SU-DHL-6 (cell line): ENCODE results near the gene BASP1.
"Not testable (repeated sequence)": the region's sequence is repeated elsewhere in the genome, so short reads cannot be mapped to it uniquely, and the experiment has no call there.

Experiments
- H2AFZ ChIP-seq: fragments of 200-600 bp; sonication (generic); 2 replicates; pipeline ENCODE4 v1.6.1; 2014; ENCODE audit warnings: low read depth, mild to moderate bottlenecking, moderate library complexity, mixed read lengths, antibody characterized with exemption, low read length; ENCODE audit not compliant: severe bottlenecking
- H3F3A ChIP-seq: fragments of 200-600 bp; shearing (Covaris generic); 2 replicates; pipeline ENCODE4 v1.6.0; 2016; ENCODE audit warnings: antibody characterized with exemption, mild to moderate bottlenecking; ENCODE audit not compliant: insufficient read depth
- H3K27ac ChIP-seq: fragments of 200-600 bp; sonication (generic); 2 replicates; pipeline ENCODE4 v1.5.1; 2016; ENCODE audit warnings: low read depth, mild to moderate bottlenecking, low read length, moderate library complexity, mixed read lengths
- H3K27me3 ChIP-seq: fragments of 200-600 bp; sonication (generic), shearing (Covaris generic); 2 replicates; pipeline ENCODE4 v1.6.0; 2014; ENCODE audit warnings: mild to moderate bottlenecking, low read length
- H3K36me3 ChIP-seq: fragments of 200-600 bp; sonication (generic); 2 replicates; pipeline ENCODE4 v1.6.1; 2014; ENCODE audit warnings: mild to moderate bottlenecking, low read length, mixed read lengths
- H3K4me2 ChIP-seq: fragments of 300-600, 200-600 bp; shearing (Covaris generic), sonication (generic); 2 replicates; pipeline ENCODE4 v1.6.0; 2014; ENCODE audit warnings: low read length, low read depth, mild to moderate bottlenecking; ENCODE audit not compliant: poor library complexity, severe bottlenecking
- H3K4me3 ChIP-seq: fragments of 200-600 bp; sonication (generic); 2 replicates; pipeline ENCODE4 v1.5.1; 2014; ENCODE audit warnings: antibody characterized with exemption, low read length, mild to moderate bottlenecking, mixed read lengths; ENCODE audit not compliant: insufficient read depth, poor library complexity, severe bottlenecking
- H3K79me2 ChIP-seq: fragments of 200-600 bp; sonication (generic); 2 replicates; pipeline ENCODE4 v1.6.1; 2014; ENCODE audit warnings: mild to moderate bottlenecking, low read length, moderate library complexity; ENCODE audit not compliant: insufficient read depth
- H3K9ac ChIP-seq: fragments of 200-600 bp; sonication (generic); 2 replicates; pipeline ENCODE4 v1.7.0; 2014; ENCODE audit warnings: mild to moderate bottlenecking, low read length
- H3K9me2 ChIP-seq: fragments of 200-600 bp; sonication (generic); replicated peaks from 2 replicates; pipeline ENCODE4 v1.6.1; 2014; ENCODE audit warnings: low read length; ENCODE audit not compliant: insufficient read depth
- H3K9me3 ChIP-seq: fragments of 200-600 bp; sonication (generic); 2 replicates; pipeline ENCODE4 v1.6.1; 2014; ENCODE audit warnings: low read length, mixed read lengths; ENCODE audit not compliant: insufficient read depth
- H4K20me1 ChIP-seq: fragments of 200-600 bp; sonication (generic); 2 replicates; pipeline ENCODE4 v1.6.1; 2014; ENCODE audit warnings: low read depth, mild to moderate bottlenecking, antibody characterized with exemption, low read length, moderate library complexity, mixed read lengths
- EZH2phosphoT487 ChIP-seq: fragments of 200-600 bp; sonication (generic), shearing (Covaris generic); conservative IDR thresholded peaks from 2 replicates; pipeline ENCODE4 v1.6.1; 2018; ENCODE audit warnings: mild to moderate bottlenecking, antibody characterized with exemption, low read length, moderate library complexity, mixed read lengths
- TF ChIP-seq, protein P1 (sequence below): fragments of 200-600 bp; sonication (generic); IDR thresholded peaks from one replicate; pipeline ENCODE4 v1.5.1; 2017; ENCODE audit warnings: antibody characterized with exemption, mild to moderate bottlenecking, low read length, moderate library complexity; ENCODE audit not compliant: insufficient read depth, poor library complexity, severe bottlenecking

BASP1 gene

DNA sequence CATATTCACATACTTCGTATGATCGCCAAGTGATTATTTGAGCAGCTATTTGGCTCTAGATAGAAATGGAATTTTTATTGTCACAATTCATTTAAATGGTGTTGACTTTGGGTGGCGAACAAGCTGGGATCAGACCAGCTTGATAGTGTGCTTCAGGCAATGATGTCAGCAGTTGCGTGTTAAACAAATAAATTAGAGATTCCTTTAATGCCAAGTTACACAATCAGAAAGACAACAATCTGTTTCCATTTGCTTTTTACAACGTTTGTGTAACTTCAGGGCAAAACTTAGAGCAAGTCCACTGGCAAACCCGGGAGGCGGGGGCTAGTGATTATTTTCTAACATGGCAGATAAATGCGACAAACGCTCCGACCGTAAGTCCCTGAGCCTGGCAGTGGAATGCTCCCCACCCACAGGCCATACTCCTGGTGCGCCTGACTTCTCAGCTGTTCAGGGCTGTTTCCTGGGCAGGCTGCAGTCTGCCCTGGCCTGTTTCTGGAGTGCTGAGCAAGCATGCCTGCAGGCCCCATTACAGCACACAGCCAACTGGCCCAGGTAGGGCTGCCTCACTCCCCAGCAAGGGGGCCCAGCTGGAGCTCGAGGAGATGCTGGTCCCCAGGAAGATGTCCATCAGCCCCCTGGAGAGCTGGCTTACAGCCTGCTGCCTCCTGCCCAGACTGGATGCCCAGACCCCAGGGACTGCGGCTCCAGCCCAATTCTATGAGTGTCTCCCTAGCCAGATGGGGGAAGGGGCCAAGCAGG, 88.7 kb downstream of the BASP1 start:
- Histone ChIP-seq H3K9ac (no peak overlapping the region), H3K79me2 (no peaks in the 10 kb centered on the region), H3K9me3 (no peaks in the 10 kb centered on the region), H4K20me1 (no peaks in the 10 kb centered on the region), H2AFZ (no peak overlapping the region), H3K4me3 (no peak overlapping the region), H3K27me3 (no peaks in the 10 kb centered on the region), H3K27ac (no peak overlapping the region), H3F3A (no peaks in the 10 kb centered on the region), H3K4me2 (no peak overlapping the region), H3K9me2 (no peaks in the 10 kb centered on the region), H3K36me3 (no peaks in the 10 kb centered on the region)
- TF ChIP-seq EZH2phosphoT487: no peak
- TF ChIP-seq, protein P1, sequence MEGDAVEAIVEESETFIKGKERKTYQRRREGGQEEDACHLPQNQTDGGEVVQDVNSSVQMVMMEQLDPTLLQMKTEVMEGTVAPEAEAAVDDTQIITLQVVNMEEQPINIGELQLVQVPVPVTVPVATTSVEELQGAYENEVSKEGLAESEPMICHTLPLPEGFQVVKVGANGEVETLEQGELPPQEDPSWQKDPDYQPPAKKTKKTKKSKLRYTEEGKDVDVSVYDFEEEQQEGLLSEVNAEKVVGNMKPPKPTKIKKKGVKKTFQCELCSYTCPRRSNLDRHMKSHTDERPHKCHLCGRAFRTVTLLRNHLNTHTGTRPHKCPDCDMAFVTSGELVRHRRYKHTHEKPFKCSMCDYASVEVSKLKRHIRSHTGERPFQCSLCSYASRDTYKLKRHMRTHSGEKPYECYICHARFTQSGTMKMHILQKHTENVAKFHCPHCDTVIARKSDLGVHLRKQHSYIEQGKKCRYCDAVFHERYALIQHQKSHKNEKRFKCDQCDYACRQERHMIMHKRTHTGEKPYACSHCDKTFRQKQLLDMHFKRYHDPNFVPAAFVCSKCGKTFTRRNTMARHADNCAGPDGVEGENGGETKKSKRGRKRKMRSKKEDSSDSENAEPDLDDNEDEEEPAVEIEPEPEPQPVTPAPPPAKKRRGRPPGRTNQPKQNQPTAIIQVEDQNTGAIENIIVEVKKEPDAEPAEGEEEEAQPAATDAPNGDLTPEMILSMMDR: no peak

DNA sequence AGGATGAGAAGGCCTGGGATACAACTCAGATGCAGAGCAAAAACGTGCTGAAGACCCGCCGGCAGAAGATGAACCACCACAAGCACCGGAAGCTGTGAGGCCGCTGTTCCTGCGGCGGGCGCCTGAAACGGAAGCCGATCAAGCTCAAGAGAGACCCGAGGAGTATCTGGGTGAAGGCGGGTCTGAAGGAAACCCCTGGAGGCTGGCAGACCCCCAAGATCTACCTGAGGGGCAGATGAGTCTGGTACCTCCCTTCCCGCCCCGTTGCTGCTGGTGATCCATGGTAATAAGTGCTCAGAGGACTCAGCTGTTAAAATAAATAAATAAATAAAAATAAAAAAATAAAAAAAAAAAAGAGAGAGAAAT, 89.3 kb downstream of the BASP1 start:
- Histone ChIP-seq H3K4me2 (no peak overlapping the region), H3K79me2 (no peaks in the 10 kb centered on the region), H3K9me2 (no peaks in the 10 kb centered on the region), H4K20me1 (no peaks in the 10 kb centered on the region), H2AFZ (no peak overlapping the region), H3K27ac (no peak overlapping the region), H3K9ac (no peak overlapping the region), H3K9me3 (no peaks in the 10 kb centered on the region), H3K27me3 (no peaks in the 10 kb centered on the region), H3F3A (no peaks in the 10 kb centered on the region), H3K36me3 (no peaks in the 10 kb centered on the region), H3K4me3 (no peak overlapping the region)
- TF ChIP-seq, protein P1: no peak
- TF ChIP-seq EZH2phosphoT487: no peak

DNA sequence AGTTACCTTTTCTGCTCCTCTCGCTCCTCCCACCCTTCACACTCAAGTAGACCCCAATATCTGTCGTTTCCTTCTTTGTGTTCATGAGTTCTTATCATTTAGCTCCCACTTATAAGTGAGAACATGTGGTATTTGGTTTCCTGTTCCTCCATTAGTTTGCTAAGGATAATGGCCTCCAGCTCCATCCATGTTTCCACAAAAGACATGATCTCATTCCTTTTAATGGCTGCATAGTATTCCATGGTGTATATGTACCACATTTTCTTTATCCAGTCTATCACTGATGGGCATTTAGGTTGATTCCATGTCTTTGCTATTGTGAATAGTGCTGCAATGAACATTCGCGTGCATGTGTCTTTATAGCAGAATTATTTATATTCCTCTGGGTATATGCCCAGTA, 90.0 kb downstream of the BASP1 start:
- not testable (repeated sequence) for H3F3A ChIP-seq, H3K27ac ChIP-seq, H3K36me3 ChIP-seq, H4K20me1 ChIP-seq, H3K27me3 ChIP-seq, H3K4me3 ChIP-seq, H3K9me3 ChIP-seq, H3K9ac ChIP-seq, H3K4me2 ChIP-seq, H3K9me2 ChIP-seq, H3K79me2 ChIP-seq, H2AFZ ChIP-seq

DNA sequence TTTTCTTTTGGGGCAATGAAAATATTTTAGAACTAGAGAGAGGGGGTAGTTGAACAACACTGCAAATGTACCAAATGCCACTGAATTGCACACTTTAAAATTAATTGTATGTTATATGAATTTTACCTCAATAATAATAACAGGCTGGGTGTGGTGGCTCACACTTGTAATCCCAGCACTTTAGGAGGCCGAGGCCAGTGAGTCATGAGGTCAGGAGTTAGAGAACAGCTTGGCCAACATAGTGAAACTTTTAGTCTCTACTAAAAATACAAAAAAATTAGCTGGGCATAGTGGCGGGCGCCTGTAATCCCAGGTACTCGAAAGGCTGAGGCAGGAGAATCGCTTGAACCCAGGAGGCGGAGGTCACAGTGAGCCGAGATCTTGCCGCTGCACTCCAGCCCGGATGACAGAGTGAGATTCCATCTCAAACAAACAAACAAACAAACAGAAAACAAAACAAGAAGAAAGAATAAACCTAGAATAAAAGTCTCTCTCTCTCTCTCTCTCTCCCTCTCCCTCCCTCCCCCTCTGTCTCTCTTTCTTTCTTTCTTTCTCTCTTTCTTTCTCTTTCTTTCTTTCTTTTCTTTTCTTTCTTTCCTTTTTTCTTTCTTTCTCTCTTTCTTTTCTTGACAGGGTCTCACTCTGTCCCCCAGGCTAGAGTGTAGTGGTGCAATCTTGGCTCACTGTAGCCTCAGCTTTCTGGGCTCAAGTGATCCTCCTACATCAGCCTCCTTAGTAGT, 91.1 kb downstream of the BASP1 start:
- H4K20me1 ChIP-seq: no peaks in the 10 kb centered on the region
- no peak overlapping the region for H3K27ac ChIP-seq
- no peaks in the 10 kb centered on the region for H3K36me3 ChIP-seq
- no peak overlapping the region for H3K9ac ChIP-seq
- H3K27me3 ChIP-seq: no peaks in the 10 kb centered on the region
- H3K4me3 ChIP-seq: no peak overlapping the region
- H3F3A ChIP-seq: peaks cover 4% of the 10 kb centered on the region; the same call in 1 of the 2 replicates
- H3K4me2 ChIP-seq: no peak overlapping the region
- no peaks in the 10 kb centered on the region for H3K79me2 ChIP-seq
- H3K9me2 ChIP-seq: no peaks in the 10 kb centered on the region
- H2AFZ ChIP-seq: no peak overlapping the region
- H3K9me3 ChIP-seq: no peaks in the 10 kb centered on the region
- no peak for TF ChIP-seq EZH2phosphoT487
- TF ChIP-seq, protein P1: no peak
